Kidney (tissue), 14 donors: ENCODE results near the gene DOK3. TPM values are rescaled to one million over a fixed set of nuclear protein-coding genes. Genes with fewer than 3 reads are reported as not detected.

Source experiments
- DNase-seq, 5 donors: peaks; one replicate each; pipeline ENCODE4 v3.0.0-alpha.2; 2013 to 2020
- FAIRE-seq: peaks from 2 replicates; lab custom pipeline; 2012; peaks lifted over from hg19 to GRCh38; lab: Jason Lieb, UNC
- H3K27ac ChIP-seq, 2 donors: one replicate each; pipeline ENCODE4 v1.7.0; 2013; ENCODE audit warnings: low read depth in 2 of 2, low read length in 2 of 2, inconsistent platforms in 1 of 2
- H3K27me3 ChIP-seq: one replicate; pipeline ENCODE4 v1.7.1; 2013; ENCODE audit warnings: low read length, inconsistent platforms; ENCODE audit not compliant: control insufficient read depth, insufficient read depth
- H3K36me3 ChIP-seq, 3 donors: one replicate each; pipeline versions ENCODE4 v1.7.0 to v1.7.1; 2013; ENCODE audit warnings: low read length in 3 of 3, control low read depth in 1 of 3, inconsistent platforms in 1 of 3; ENCODE audit not compliant: insufficient read depth in 3 of 3, control insufficient read depth in 2 of 3
- H3K4me1 ChIP-seq, 3 donors: one replicate each; pipeline versions ENCODE4 v1.7.0 to v1.7.1; 2013; ENCODE audit warnings: low read length in 3 of 3, inconsistent platforms in 1 of 3, low read depth in 1 of 3; ENCODE audit not compliant: control insufficient read depth in 2 of 3, insufficient read depth in 2 of 3
- H3K4me3 ChIP-seq, 3 donors: one replicate each; pipeline versions ENCODE4 v1.7.0 to v1.8.1; 2013; ENCODE audit warnings: low read length in 3 of 3, control low read depth in 1 of 3, inconsistent platforms in 1 of 3
- H3K9ac ChIP-seq, 3 donors: one replicate each; pipeline versions ENCODE4 v1.7.0 to v1.7.1; 2013; ENCODE audit warnings: low read length in 3 of 3, control low read depth in 1 of 3, inconsistent platforms in 1 of 3
- H3K9me3 ChIP-seq, 3 donors: one replicate each; pipeline versions ENCODE4 v1.7.0 to v1.7.1; 2013; ENCODE audit warnings: low read length in 3 of 3, control low read depth in 1 of 3, inconsistent platforms in 1 of 3; ENCODE audit not compliant: control insufficient read depth in 2 of 3, insufficient read depth in 1 of 3
- CTCF ChIP-seq: IDR thresholded peaks from 3 replicates; pipeline ENCODE4 v1.5.1; 2012; ENCODE audit warnings: mild to moderate bottlenecking, moderate library complexity, borderline replicate concordance; ENCODE audit not compliant: insufficient read depth; ENCODE audit errors: extremely low read depth
- intact Hi-C: fragments of 100-400 bp; cut with DNase I; formaldehyde crosslinking; loops from one replicate; pipeline ENCODE4 v1.11.1; 2022
- polyA plus RNA-seq: library from polyadenylated mRNA; stranded (reverse); fragments of 350-450 nt; fragmentation: Illumina TruSeq; extraction: RNeasy Lipid Tissue Mini Kit (QIAGEN cat#74804); gene quantifications from one replicate; pipeline ENCODE4 v1.2.3, GENCODE V29; 2014; ENCODE audit warnings: low read depth, low replicate concordance; ENCODE audit not compliant: insufficient read depth
- total RNA-seq: library from RNA; stranded (reverse); fragmentation: NEBNext Ultra II Directional; extraction: Animal tissue kit (Norgen Biotek cat#: 25700); gene quantifications from one replicate; pipeline ENCODE4 v1.2.1, GENCODE V29; 2021
- donor health status: control.
- donor health status: control.
- donor health status: control.
- donor health status: control.
- donor health status: control.
- donor health status: DM: yes; HTN: yes; CAD: no.
- donor health status: Normal renal cell carcinoma (clear cell type).

DOK3 gene
- total and polyA plus RNA-seq, 2 donors from 2014 or later = 1.9 to 18.6 TPM

GRCh38 chr5:177494346-177495195, 15.1 kb downstream of the DOK3 start:
- DNase-seq (peak; percentile 70 to 92 (median 88)), FAIRE-seq (no peak)
- Histone ChIP-seq H3K9me3 (no peaks in the 10 kb centered on the region), H3K27ac (peak overlapping the region; percentile 43 to 91), H3K4me3 (no peak overlapping the region), H3K9ac (no peak overlapping the region), H3K27me3 (no peaks in the 10 kb centered on the region), H3K36me3 (no peaks in the 10 kb centered on the region), H3K4me1 (peaks cover 0 to 14% (median under 1%) of the 10 kb centered on the region in 3 donors)
- TF ChIP-seq CTCF = peak; percentile 11
- intact Hi-C loops = no loop called here

- no peak overlapping the region for H3K4me3 ChIP-seq
- H3K36me3 ChIP-seq = no peaks in the 10 kb centered on the region
- H3K9me3 ChIP-seq = no peaks in the 10 kb centered on the region
- no peaks in the 10 kb centered on the region for H3K27me3 ChIP-seq
- H3K4me1 ChIP-seq = peaks cover 0 to 14% (median 0%) of the 10 kb centered on the region in 3 donors
- DNase-seq = peak in 1 of 5 donors; percentile 51
- TF ChIP-seq CTCF = no peak
- intact Hi-C loops = no loop called here
- peak overlapping the region in 1 of 2 donors; percentile 72 for H3K27ac ChIP-seq
- FAIRE-seq = no peak
- no peak overlapping the region for H3K9ac ChIP-seq
Measured at GRCh38 chr5:177493795-177494345, 15.8 kb downstream of the DOK3 start.

- no peaks in the 10 kb centered on the region for H3K36me3 ChIP-seq
- intact Hi-C loops = no loop called here
- TF ChIP-seq CTCF = no peak
- no peaks in the 10 kb centered on the region for H3K27me3 ChIP-seq
- FAIRE-seq (no peak), DNase-seq (peak in 1 of 5 donors; percentile 66)
- H3K27ac ChIP-seq = no peak overlapping the region
- H3K4me3 ChIP-seq = no peak overlapping the region
- no peaks in the 10 kb centered on the region for H3K9me3 ChIP-seq
- peaks cover 0 to 9% (median 0%) of the 10 kb centered on the region in 3 donors for H3K4me1 ChIP-seq
- no peak overlapping the region for H3K9ac ChIP-seq
Measured at GRCh38 chr5:177492841-177493240, 16.8 kb downstream of the DOK3 start.
